GM18909 (cell line): ENCODE measurements around the gene ZC3H13.
"Not testable (repeated sequence)": the region's sequence is repeated elsewhere in the genome, so short reads cannot be mapped to it uniquely, and the experiment has no call there.

ENCODE experiments used
- ATAC-seq: cut with Tn5 transposase; IDR thresholded peaks from one replicate; pipeline ENCODE4 v1.9.1; 2021; ENCODE audit warnings: mild to moderate bottlenecking; ENCODE audit not compliant: unreplicated experiment, poor library complexity

The ZC3H13 gene

GRCh38 chr13:46010148-46010547, 42.4 kb downstream of the ZC3H13 start:
- no peak for ATAC-seq

DNA sequence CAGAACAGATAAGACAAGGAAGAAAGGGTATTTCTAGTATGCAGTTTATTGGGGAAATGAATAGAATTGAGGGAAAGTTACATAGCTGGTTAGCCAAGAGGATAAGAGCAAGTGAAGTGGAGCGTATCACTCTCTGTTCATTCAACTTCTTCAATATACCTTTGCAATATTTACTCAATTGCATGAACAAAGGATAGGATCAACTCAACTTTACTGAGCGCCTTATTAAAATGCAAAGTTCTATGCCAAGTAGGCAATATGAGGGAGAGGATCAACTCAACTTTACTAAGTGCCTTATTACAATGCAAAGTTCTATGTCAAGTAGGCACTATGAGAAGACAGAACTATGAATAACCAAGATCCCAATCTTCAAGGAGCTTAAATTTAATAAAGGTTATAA, 43.9 kb downstream of the ZC3H13 start:
- ATAC-seq, result no peak

DNA sequence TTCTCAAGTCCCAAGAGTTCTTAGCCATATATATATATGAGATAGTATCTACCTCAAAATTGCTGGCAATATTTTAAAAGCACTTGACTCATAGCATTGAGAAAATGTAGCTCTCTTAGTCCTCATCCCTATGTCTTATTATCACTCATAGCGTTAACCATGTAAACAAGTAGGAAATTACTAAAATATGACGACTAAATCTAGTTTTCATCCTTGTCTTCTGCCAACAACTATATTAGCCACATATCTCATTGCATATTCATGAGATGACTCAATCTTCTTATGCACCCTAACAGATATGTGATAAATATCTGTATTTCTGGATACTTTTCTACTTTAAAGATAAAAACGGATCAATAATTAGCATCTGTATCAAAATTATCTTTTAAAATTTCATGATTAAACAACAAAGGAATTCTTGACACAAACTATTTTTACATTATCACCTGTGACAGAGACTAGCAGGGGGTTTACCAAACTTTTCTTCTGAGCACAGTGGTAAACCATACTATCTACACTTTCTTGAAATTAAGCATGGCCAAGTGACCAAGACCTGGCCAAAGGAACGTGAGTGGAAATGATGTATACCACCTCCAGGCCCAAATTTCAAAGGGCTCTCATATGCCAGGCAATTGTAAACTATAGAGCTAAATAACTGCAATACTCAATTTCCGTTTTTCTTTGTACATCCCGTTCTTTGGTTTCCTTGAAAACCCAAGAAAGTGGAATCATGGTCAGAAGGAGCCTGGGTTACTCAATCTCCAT, 45.7 kb downstream of the ZC3H13 start:
- ATAC-seq, result no peak

- ATAC-seq, result no peak
Observed at GRCh38 chr13:46004491-46004890, 48.1 kb downstream of the ZC3H13 start.

- no peak for ATAC-seq
Observed at GRCh38 chr13:45996631-45997030, 55.9 kb downstream of the ZC3H13 start.

- no peak for ATAC-seq
Observed at GRCh38 chr13:45995245-45995644, 57.3 kb downstream of the ZC3H13 start.

DNA sequence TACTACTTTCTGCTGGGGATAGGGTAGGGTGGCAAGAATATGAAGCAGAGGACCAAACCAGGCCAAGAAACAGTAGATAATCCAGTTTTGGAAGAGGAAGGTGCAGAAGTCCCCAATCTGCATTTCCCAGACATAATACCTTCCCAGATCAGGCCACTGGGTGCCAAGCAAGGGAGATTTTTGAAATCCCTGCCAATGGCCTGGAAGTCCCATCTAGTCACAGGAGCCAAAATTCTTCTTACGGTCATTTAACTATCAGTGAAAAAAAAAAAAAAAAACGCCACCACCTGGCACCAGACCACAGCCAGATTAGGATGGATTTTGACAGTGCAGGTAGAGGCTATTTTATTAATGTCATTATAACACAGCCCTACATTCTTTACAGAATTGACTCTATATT, 57.8 kb downstream of the ZC3H13 start:
- no peak for ATAC-seq

- ATAC-seq, result no peak
Observed at GRCh38 chr13:45989607-45990006, 62.9 kb downstream of the ZC3H13 start.

DNA sequence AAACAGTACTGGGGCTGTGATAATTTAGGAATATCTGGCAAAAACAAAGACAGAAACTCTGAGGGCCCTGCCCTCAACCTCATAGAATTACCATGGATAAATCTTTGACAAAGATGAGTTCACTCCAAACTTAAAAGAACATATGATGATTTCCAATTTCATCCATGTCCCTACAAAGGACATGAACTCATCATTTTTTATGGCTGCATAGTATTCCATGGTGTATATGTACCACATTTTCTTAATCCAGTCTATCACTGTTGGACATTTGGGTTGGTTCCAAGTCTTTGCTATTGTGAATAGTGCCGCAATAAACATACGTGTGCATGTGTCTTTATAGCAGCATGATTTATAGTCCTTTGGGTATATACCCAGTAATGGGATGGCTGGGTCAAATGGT, 71.4 kb downstream of the ZC3H13 start:
- not testable (repeated sequence) for ATAC-seq

DNA sequence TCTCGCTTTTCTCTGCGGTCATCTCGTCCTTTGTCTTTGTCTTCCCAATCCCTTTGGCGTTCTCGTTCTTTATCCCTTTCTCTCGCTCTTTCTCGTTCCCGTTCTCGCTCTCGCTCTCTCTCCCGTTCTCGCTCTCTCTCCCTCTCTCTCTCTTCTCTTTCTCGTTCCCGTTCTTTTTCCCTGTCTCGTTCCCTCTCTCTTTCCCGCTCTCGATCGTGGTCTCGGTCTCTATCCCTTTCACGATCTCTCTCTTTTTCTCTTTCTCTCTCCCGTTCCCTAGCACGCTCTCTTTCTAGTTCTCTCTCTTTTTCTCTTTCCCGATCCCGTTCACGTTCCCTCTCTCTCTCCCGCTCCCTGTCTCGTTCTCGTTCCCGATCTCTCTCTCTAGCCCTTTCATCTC, 77.2 kb downstream of the ZC3H13 start:
- no peak for ATAC-seq

- ATAC-seq, result no peak
Observed at GRCh38 chr13:45974500-45974899, 78.0 kb downstream of the ZC3H13 start.

DNA sequence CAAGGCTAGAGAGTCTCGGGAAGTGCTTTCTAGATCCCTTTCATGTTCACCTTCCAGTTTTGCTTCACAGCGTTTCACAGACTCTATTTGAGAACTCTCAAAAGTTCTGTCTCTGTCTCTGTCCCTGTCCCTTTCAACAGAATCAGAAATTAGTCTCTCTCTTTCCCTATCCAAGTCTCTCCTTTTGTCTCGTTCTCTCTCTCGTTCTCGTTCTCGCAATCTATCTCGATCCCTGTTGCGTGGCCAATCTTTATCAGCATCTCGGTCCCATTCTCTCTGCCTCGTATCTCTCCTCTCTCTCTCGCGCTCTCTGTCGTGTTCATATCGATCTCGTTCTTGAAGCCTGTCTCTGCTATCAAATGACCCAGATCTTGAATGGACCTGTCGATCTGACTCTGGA, 85.0 kb downstream of the ZC3H13 start:
- ATAC-seq, result no peak

DNA sequence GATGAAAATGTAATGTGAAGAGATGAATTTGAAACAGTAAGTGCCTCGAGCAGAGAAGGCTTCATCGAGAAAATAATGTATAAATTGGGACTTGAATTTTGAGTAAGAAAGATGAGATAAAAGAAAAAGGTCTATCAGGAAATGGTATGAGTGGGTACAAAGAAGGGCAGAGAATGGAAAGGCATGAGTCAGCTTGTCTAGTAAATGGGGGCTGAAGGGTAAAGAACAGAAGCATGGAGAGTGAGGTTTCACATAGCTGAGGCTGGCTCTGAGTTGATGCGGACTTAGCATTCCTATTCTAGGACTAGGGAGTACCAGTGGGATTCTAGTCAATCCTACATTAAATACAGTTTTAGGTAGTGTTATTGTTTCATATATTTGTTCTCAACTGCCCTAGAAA, 85.8 kb downstream of the ZC3H13 start:
- ATAC-seq, result no peak

GRCh38 chr13:45961468-45961867, 91.1 kb downstream of the ZC3H13 start:
- ATAC-seq, result no peak

GRCh38 chr13:45954836-45955800, 97.4 kb downstream of the ZC3H13 start:
- no peak for ATAC-seq

DNA sequence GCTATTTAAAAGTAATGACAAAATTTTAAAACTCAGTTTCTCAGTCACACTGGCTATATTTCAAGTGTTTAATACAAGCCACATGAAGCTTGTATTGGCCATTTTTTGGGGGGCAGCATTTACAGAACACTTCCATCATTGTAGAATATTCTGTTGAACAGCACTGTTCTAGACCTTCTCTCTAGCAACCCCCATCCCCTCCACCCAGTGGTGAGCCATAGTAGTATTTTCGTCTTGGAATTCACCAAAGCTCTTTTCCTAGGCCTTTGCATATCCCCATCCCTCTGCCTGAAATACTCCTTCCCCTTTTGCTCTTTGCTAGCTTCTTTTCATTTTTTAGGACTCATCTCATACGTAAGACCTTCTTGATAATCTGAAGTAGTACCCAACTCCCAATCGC, 99.5 kb downstream of the ZC3H13 start:
- no peak for ATAC-seq

GRCh38 chr13:45951724-45952123, 100.8 kb downstream of the ZC3H13 start:
- no peak for ATAC-seq

DNA sequence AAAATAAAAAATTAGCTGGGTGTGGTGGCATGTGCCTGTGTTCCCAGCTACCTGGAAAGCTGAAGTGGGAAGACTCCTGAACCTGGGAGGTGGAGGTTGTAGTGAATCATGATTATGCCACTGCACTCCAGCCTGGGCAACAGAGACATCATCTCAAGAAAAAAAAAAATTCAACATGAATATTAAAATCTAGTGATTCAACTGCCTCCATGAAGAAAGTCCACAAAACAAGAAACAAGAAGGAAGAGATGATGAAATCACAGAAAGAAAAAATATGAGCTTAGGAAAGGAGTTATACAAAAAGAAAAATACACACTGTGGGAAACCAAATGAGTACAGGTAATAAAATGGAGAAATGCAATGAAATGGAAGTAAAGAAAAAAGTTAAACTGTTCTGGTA, 101.4 kb downstream of the ZC3H13 start:
- no peak for ATAC-seq

GRCh38 chr13:45950386-45951000, 102.1 kb downstream of the ZC3H13 start:
- no peak for ATAC-seq

DNA sequence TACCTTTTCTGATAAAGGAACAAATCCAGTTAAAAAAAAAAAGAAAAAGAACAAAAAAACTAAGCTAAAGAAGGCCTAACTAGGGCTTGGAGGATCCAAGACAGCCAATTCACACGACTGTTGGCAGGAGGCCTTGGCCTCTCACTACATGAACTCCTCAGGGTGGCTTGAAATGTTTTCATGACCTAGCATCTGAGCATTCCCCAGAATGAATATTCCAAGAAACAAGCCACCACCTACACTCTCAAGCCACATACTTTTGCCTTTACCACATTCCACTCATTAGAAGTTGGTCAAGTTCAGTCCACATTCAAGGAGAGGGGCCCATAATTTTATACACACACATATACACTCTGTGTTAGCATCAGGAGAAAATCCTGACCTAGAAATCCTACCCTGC, 103.4 kb downstream of the ZC3H13 start:
- ATAC-seq, result no peak

DNA sequence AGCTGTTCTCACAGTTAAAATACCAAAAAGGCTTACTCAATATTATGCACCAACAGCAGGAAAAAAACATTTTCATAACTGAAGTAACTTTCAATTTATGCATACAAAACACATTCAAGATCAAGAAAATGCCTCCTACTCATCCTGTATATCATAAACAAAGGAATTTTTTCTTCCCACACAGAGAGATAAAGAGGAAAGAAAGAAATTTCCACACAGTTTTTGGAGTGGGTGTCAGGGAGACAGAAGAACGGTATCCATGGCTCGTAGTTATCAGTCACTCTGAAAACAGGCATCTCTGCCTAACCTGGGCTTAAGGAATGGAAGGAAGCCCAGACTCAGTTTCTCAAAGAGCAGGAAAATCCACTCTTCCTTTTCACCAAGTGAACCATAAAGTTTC, 108.6 kb downstream of the ZC3H13 start:
- no peak for ATAC-seq
